K562 treated with DMSO at 1 percent for 4 hours (cell line): Measurements from ENCODE around the gene YBX2. TPM values are rescaled to one million over a fixed set of nuclear protein-coding genes. Genes with fewer than 3 reads are reported as not detected.

Experiments used
- total RNA-seq: library from RNA; unstranded; fragments of 300-600 nt; gene quantifications from 2 replicates; pipeline ENCODE4 v1.2.3, GENCODE V29; 2022; ENCODE audit not compliant: insufficient read depth

The YBX2 gene
- total RNA-seq, 1 experiment from 2014 or later, result not detected

Other genes starting within 250 kb of the YBX2 start
- gene CLEC10A, start 214.4 kb downstream of the YBX2 start, total RNA-seq, result not detected in 2 replicates
- gene ASGR2, start 179.8 kb downstream of the YBX2 start, total RNA-seq, result not detected in 2 replicates
- gene ASGR1, start 115.3 kb downstream of the YBX2 start, total RNA-seq, result 0.52 TPM in 1 of 2 replicates, not detected in the other
- gene DLG4, start 74.8 kb downstream of the YBX2 start, total RNA-seq, result 5.6 and 7.8 TPM in 2 replicates
- 284 and 290 TPM in 2 replicates for gene ACADVL, start 74.7 kb downstream of the YBX2 start, total RNA-seq
- 46.3 and 47.3 TPM in 2 replicates for gene DVL2, start 60.1 kb downstream of the YBX2 start, total RNA-seq
- 11.3 and 15.0 TPM in 2 replicates for gene PHF23, start 55.2 kb downstream of the YBX2 start, total RNA-seq
- gene GABARAP, start 52.2 kb downstream of the YBX2 start, total RNA-seq, result 256 and 265 TPM in 2 replicates
- gene CTDNEP1, start 42.9 kb downstream of the YBX2 start, total RNA-seq, result 77.2 and 80.6 TPM in 2 replicates
- gene ELP5, start 42.4 kb downstream of the YBX2 start, total RNA-seq, result 46.9 and 57.4 TPM in 2 replicates
- 20.0 and 29.2 TPM in 2 replicates for gene CLDN7, start 32.2 kb downstream of the YBX2 start, total RNA-seq
- gene SLC2A4, start 12.9 kb downstream of the YBX2 start, total RNA-seq, result 0.82 TPM in 1 of 2 replicates, not detected in the other
- 354 and 384 TPM in 2 replicates for gene EIF5A, start 13.0 kb upstream of the YBX2 start, total RNA-seq
- gene GPS2, start 20.7 kb upstream of the YBX2 start, total RNA-seq, result 45.5 and 46.9 TPM in 2 replicates
- 8.2 and 13.1 TPM in 2 replicates for gene NEURL4, start 34.7 kb upstream of the YBX2 start, total RNA-seq
- 4.5 and 5.4 TPM in 2 replicates for gene ACAP1, start 41.9 kb upstream of the YBX2 start, total RNA-seq
- gene KCTD11, start 57.5 kb upstream of the YBX2 start, total RNA-seq, result 3.2 and 4.3 TPM in 2 replicates
- gene TMEM95, start 60.5 kb upstream of the YBX2 start, total RNA-seq, result not detected in 2 replicates
- gene TNK1, start 86.5 kb upstream of the YBX2 start, total RNA-seq, result 7.3 and 8.2 TPM in 2 replicates
- gene PLSCR3, start 99.9 kb upstream of the YBX2 start, total RNA-seq, result 7.7 and 10.7 TPM in 2 replicates
- gene TMEM256, start 109.5 kb upstream of the YBX2 start, total RNA-seq, result 43.4 and 70.5 TPM in 2 replicates
- gene NLGN2, start 113.2 kb upstream of the YBX2 start, total RNA-seq, result 7.1 and 11.9 TPM in 2 replicates
- gene SPEM1, start 125.7 kb upstream of the YBX2 start, total RNA-seq, result not detected in 2 replicates
- gene SPEM2, start 131.0 kb upstream of the YBX2 start, total RNA-seq, result not detected in 2 replicates
- not detected in 2 replicates for gene SPEM3, start 134.2 kb upstream of the YBX2 start, total RNA-seq
- 6.8 and 6.9 TPM in 2 replicates for gene TMEM102, start 140.8 kb upstream of the YBX2 start, total RNA-seq
- gene FGF11, start 144.9 kb upstream of the YBX2 start, total RNA-seq, result 5.7 and 9.0 TPM in 2 replicates
- gene CHRNB1, start 150.4 kb upstream of the YBX2 start, total RNA-seq, result 8.1 and 9.3 TPM in 2 replicates
- gene ZBTB4, start 185.0 kb upstream of the YBX2 start, total RNA-seq, result 3.2 TPM in 2 replicates
- not detected in 2 replicates for gene SLC35G6, start 186.8 kb upstream of the YBX2 start, total RNA-seq
- 59.8 and 69.8 TPM in 2 replicates for gene POLR2A, start 189.7 kb upstream of the YBX2 start, total RNA-seq